Left lobe of liver (tissue), 2 donors: Measurements from ENCODE around the gene PEPD. TPM values are rescaled to one million over a fixed set of nuclear protein-coding genes. Genes with fewer than 3 reads are reported as not detected.
A peak's percentile ranks its signal among the peaks of the same experiment; 100 is the strongest.

ENCODE experiments used
- ATAC-seq: fragments of 200-7000 bp; cut with Tn5 transposase; one replicate; pipeline ENCODE4 v1.9.1; 2020; ENCODE audit warnings: mild to moderate bottlenecking, moderate library complexity
- DNase-seq: peaks from one replicate; pipeline ENCODE4 v3.0.0-alpha.2; 2020; ENCODE audit warnings: low spot score
- total RNA-seq: library from RNA; stranded (reverse); gene quantifications from one replicate; pipeline ENCODE4 v1.2.1, GENCODE V29; 2021
- donor health status: DM: no; HTN: no; CAD: no; lungs with moderate emphysema.
- donor health status: DM: no; HTN: yes; CAD: no.

The PEPD gene
- total RNA-seq, 1 donor from 2014 or later, result 201 TPM

DNA sequence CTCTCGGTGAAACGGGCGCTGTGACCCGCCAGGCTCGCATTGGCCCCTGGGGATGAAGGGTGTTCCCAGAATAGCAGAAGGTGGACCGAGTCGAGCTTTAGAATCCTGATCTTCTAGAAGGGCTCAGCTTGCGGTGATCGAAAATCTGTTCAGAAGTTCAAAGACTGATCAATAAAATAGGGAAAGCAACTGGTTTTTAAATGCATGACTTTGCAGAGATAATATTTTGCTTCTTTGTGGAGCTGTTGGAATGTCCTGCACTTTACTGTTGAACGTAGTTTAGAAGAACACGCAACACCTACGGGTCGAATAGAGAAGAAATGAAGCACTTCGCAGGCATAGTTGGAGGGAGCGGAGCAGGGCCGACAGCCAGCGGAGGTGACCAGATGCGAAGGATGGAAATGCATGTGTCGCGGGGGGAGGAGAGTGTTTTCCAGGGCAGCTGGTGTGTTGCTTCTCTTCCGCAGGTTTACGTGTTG, 147.3 kb downstream of the PEPD start:
- no peak for DNase-seq
- no peak for ATAC-seq

DNA sequence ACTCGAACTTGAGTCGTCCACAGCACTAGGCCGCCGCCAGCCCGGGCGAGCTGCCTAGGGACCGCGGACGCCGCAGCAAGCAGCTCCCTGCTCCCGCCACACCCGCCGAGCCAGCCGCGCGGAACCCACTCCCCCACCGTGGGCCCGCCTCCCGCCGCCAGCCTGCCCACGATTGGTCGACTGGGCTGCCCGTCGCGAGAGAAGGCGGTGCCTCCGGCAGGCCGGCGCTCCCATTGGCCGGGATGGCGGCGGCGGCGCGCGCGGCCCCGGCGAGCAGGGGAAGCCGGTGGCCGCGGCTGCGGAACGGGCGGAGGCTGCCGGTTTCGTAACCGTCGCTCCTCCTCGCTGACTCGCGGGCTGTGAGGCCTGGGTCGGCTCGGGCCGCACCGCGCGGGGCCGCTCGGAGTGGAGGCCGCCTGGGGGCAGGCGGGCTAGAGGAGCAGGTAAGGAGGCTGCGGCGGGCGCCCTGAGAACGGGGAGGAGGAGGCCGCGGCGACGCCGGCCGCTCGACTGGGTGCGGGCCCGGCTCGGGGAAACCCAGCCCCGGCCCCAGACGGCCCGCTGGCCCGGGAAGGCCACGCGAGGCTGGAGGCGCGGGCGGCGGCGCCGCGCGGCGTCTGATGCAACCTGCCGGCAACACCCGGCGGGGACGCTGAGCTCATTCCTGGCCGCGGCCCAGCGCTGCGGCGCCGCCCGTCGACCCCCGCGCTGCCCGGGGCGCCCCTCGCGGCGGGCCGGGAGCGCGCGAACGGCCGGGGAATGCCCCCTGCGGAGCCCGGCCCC, 147.9 kb downstream of the PEPD start, which contains the start of gene CEBPG:
Gene CEBPG (plus strand): TSS at position 257 of the 783 bp plus-strand sequence. CDS start 5,531 bp downstream, outside the sequence.
- peak; percentile 92 for ATAC-seq
- DNase-seq, result peak; percentile 97

DNA sequence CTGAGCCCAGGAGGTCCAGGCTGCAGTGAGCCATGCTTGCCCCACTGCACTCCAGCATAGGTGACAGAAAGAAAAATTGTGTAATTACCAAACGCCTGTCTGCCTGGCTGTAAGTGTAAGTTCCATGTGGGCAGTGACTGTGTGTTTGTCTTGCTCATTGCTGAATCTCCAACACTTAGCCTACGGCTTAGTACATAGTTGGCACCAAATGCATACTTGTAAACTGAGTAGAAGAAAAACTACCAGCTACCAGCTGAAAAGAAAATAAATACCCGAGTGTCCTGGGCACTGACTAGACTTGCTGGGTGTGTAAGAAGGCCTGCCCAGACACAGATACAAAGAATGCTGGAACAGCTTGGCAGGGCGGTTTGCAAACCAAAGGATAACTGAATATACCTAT, 150.8 kb downstream of the PEPD start:
- DNase-seq (no peak), ATAC-seq (no peak)

DNA sequence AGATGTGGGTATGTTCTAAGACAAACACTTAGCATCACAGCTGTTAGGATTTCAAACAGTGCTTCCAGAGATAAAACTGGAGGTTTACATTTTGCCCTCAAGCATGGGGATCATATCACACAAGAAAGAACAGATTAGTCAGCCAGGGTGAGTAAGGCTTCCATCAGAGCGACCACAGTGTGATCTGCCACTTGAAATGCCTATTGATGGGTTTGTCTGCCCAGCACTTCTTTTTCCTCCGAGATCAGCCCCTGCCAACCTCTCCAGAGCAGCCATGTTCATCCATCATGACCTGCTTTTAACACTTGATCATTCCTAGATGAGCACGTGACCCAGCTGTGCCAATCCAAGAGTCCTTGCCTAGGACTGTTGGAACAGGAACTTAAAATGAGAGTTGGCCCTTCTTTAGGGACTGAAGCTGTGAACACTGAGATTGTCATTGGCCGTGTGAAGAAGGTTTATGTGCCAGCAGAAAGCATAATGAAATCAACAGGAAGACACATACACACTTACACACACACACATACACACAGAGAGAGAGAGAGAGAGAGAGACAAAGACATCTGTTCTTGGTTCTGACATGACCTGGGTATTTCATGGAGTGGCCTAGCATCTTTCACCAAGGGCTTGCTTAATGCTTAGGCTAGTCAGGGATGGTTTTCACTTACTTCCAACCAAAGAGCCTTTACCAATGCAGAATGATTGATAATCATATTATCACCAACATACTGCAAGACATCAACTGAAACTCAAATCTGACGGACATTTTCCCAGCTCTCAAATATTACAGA, 153.3 kb downstream of the PEPD start:
- ATAC-seq (no peak), DNase-seq (no peak)

DNA sequence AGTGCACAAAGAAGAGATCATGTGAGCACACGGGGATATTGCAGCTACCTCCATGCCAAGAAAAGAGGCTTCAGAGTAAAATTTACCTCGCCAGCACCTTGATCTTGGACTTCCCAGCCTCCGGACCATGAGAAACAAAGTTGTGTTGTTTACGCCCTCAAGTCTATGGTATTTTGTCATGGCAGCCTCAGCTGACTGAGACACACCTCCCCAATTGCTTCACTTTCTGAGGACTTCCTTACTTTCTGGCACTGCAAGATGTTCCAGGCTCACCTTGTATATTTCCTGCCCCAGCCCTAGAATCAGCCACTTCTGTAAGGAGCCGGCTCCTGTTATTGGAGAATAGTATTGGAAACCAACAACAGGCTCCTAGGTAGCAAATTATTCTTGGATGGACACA, 154.7 kb downstream of the PEPD start:
- ATAC-seq (no peak), DNase-seq (no peak)

DNA sequence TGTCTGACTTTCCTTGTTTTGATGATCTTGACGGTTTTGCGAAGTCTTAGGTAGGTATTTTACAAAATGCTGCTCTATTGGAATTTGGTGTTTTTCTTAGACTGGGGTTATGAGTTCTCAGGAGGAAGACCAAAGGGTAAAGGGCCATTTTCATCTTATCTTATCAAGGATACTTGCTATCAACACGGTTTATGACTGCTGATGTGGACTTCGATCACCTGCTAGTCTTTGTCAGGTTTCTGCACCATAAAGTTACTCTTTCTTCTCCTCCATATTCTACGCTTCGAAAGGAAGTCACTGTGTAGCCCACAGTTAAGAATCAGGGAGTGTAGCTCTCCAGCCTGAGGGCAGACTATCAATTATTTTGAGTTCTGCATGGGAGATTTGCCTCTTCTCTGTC, 155.5 kb downstream of the PEPD start:
- ATAC-seq, result no peak
- no peak for DNase-seq

DNA sequence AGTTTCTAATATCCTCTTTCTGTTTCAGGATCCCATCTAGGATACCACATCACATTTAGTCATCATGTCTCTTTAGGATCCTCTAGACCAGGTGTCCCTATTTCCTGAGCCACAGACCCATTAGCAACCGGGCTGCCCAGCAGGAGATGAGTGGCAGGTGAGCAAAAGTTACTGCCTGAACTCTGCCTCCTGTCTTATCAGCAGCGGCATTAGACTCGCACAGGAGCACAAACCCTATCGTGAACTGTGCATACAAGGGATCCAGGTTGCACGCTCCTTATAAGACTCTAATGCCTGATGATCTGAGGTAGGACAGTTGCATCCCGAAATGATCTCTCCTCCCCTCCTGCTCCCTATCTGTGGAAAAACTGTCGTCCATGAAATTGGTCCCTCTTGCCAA, 155.9 kb downstream of the PEPD start:
- ATAC-seq (no peak), DNase-seq (no peak)

DNA sequence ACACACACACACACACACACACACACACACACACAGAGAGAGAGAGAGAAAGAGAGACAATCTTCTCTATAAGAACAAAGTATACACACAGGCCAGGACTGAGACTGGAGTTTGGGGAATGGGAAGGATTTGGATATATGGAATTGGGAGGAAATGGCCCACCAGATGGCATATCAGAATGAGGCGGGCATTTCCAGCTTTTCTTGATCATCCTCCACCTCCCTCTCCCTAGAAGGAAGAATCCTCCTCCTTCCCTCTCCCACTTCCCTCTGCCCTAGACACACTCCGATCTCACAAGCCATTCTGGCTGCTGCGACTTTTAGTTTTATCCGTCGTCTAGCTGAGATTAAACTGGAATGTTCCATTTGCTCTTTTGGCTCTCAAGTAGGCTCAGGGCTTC, 158.1 kb downstream of the PEPD start:
- no peak for ATAC-seq

DNA sequence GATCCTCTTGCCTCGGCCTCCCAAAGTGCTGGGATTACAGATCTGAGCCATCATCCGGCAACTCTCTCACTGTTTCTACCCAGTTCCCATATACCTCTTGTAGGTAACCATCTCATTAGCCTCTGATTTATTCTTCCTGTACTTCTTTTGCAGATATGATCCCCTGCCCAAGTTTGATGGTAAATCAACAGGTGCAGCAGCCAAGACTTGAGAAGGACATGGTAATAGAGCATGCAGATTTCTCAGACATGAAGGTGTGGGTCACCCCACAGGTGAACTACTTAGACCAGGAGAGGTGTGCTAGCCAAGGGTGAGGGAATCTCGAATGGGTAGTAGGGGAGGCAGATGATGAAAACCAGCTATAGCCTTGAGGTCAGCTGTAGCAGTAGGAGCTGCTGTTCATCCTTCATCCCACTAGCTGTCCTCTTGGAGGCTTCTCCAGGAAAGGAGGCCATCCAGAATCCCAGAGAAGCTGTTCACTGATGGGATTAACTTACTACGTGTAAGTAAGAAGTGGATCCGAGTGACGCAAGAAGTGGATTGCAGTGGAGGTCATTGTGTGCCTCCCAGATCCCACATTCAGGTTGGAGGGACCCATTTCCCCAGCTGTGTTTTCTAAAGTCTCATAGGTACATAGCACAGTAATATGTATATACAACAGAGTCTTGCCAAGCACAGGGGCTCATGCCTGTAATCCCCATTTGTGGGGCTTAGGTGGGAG, 158.9 kb downstream of the PEPD start:
- no peak for ATAC-seq
- no peak for DNase-seq

More for the DNA sequence above, 158.1 kb downstream of the PEPD start:
- no peak for DNase-seq

DNA sequence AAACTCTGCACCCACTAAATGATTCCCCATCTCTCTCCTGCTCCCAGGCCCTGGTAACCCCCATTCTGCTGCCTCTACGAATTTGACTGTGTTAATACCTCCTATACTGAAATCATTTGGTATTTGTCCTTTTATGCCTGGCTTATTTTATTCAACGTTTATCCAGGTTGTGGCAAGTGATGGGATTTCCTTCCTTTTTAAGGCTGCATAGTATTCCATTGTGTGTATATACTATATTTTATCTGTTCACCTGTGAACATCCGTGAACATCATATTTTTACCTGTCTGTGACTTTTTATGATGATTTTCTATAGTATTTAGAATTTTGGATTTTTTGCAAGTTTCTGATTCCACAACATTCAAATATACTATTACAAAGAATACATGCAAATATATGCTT, 162.0 kb downstream of the PEPD start:
- DNase-seq (no peak), ATAC-seq (no peak)

DNA sequence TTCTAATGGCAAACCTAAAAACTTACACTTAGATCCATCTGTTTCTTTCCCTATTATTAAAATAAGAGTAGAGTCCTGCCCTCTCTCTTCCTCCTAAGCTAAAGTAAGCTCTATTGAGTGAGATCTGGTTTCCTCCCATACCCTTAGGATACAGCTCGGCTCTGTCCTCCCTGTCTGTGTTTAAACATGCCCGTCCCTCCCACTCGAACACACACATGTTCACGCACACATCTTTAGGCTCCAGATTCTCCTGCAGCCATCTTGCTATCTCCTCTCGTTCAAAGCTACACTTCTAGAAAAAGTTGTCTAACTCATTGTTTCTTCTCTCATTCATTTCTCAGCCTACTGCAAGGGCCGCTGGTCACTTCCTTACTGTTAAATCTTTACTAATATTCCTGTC, 163.2 kb downstream of the PEPD start:
- ATAC-seq (no peak), DNase-seq (no peak)

DNA sequence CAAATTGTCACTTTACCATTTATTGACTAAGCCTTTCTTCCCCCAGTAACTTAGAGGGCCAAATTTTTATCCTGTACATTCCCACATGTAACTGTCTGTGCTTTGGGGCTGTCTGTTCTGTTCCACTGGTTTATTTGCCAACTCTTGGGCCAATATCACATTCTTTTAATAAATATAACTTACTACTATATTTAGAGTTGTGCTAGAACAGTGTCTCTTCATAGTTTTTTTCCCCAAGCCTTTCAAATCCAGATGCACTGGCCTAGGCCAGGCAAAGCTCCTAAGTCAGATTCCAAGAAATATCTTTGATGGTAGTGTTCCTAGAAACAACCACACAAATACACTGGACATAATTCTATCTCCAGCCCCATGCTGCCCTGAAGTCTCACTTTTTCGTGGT, 164.0 kb downstream of the PEPD start:
- ATAC-seq, result no peak
- no peak for DNase-seq

DNA sequence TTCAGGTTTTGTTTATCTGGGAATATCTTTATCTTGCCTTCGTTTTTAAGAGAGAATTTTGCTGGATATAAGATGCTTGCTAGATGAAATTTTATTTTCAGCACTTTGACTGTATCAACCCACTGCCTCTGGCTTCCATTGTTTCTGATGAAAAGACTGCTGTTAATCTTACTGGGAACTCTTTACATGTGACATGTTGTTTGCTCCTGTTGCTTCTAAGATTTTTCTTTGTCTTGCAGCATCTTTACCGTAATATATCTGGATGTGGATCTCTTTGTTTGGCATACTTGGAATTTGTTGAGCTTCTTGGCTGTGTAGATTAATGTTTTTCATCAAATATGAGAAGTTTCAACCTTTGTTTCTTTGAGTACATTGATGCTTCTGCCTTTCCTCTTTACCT, 166.1 kb downstream of the PEPD start:
- ATAC-seq (no peak), DNase-seq (no peak)

DNA sequence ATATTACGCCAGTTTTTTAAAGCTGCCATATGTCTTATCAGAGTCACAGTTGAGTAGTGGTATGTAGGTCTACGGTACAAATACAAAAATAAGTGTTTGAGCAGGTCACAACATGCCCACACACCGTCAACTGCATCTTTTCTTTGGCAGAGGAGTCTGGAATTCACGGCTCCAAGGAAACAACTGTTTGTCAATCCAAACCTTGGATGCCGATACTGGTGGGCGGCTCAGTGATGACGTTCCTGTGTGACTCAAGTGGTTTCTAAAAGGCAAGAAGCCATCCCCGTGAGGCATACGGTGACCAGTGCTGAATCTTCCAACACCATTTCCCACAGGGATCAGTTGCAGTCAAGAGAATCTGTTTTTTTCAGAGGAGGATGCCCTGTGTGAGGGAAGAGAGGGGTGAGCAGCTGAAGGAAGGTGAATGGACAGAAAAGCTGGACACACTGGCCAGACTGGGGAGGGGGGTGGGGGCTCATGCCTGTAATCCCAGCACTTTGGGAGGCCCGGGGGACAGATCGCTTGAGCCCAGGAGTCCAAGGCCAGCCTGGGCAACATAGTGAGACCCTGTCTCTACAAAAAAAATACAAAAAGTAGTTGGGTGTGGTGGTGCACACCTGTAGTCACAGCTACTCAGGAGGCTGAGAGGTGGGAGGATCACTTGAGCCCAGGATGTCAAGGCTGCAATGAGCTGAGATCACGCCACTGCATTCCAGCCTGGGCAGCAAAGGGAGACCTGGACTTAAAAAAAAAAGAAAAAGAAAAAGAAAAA, 170.9 kb downstream of the PEPD start:
- DNase-seq, result no peak
- ATAC-seq, result no peak

DNA sequence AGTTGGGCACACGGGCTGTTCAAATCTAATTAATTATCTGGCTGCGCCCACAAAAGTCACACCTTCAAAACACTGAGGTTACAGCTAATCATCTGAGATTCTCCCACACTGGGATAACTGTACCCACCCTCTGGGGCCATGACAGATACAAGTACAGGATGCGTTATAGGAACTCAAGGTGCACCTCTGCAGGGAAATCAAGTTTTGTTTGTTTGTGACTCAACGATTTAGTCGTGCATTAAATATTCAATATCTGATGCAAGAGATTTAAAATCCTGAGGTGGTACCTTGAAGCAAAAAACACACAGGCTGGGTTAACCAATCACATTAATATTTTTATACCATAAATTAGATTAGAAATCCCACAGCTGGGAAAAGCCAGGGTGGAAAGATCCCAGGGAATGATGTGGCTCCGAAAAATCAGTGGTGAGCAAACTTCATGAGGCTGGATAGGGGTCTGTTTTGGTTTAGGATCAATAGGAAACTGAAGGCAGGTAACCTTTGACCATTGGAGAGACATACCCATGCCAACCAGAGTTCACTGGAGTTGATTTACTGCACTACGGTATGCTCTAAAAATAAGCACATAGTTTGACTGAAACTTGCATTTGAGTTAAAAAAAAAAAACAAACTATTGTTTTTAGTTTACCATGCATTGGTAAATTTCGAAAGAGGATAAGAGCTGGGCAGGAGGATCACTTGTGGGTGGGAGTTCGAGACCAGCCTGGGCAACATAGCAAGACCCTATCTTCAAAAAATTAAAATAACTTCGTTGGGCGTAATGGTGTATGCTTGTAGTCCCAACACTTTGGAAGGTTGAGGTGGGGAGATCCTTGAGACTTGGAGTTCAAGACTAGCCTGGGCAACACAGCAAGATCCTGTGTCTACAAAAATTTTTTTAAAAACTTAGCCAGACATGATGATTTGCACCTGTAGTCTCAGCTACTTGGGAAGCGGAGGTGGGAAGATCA, 172.0 kb downstream of the PEPD start:
- DNase-seq (no peak), ATAC-seq (peak; percentile 85)

DNA sequence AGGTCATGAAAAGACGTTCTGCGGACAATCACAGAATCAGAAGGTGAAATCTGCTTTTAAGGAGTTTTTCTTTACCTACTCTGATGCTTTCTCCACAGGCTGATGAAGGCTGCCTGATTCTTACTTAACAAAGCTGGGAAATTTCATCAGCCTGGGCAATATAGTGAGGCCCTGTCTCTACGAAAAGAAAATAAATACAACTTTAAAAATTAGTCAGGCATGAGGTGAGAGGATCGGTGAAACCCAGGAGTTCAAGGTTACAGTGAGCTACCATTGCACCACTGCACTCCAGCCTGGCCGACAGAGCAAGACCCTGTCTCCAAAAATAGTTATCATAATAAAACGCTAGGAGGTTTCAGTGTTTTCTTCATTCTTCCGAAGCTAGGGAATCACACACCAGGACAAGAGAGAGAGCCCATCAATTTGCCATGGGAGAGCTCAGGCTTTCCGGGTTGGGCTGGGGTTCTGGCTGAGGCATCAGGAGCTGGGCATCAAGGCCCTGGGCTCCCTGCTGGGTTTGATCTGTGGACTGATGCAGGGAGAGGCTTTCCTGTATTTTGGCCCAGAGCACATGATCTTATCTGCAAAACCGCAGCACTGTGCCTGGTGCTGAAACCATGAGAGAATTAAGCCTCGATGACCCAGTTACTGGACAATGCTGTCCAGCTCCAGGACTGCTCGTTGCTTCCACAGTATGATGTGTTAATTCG, 173.1 kb downstream of the PEPD start:
- peak; percentile 89 for ATAC-seq

DNA sequence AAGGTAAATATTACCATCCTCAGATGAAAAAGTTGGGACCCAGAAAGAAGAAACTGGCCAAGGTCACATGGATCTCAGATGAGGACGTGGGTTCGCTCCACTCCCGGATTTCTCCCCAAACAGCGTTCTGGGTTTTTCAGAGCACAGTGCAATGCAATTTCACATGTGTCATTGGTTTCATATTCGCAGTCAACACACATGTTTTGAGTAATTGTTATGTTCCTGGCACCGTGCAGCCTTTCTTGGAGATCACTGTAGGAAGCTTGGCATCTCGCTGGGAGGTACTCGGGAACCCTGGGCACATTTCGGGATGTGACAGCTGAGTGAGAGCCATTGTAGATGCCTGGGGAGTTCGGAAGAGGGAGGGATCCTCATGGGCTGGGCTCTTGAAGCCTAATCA, 174.3 kb downstream of the PEPD start:
- ATAC-seq, result no peak
- DNase-seq, result no peak

More for the DNA sequence above, 173.1 kb downstream of the PEPD start:
- peak; percentile 68 for DNase-seq

DNA sequence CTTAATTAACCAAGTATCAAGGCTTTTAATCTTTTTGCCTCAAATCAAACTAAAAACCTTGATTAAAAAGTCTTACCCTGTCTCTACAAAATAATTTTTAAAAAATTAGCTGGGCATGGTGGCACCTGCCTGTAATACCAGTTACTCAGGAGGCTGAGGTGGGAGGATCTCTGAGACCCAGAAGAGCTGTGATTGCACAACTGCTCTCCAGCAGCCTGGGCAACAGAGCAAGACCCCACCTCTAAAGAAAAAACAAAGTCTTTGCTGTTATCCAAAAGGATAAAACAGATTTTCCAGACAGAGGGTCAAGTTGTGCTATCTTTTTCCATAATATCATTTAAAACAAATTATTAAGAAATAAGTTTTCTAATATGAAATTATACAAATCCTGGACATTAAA, 174.9 kb downstream of the PEPD start:
- DNase-seq (no peak), ATAC-seq (no peak)

DNA sequence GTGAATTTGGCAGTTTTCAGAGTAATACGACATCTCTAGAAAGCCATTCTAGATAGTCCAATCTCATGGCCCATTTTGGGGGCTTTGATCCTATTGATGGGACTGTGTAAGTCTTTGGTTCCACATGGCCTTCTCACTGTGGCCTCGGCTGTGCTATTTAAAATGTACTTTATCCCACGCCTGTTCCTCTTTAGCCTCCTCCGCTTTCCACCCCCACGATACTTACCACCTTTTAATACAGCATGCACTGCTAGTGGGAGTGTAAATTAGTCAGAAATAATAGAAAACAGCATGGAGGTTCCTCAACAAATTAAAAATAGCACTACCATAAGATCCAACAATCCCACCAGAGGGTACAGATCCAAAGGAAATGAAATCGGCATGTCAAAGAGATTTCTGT, 176.4 kb downstream of the PEPD start:
- ATAC-seq (no peak), DNase-seq (no peak)
